ENCODE data around the gene TUBB1. TPM values are rescaled to one million over a fixed set of nuclear protein-coding genes. Genes with fewer than 3 reads are reported as not detected.
A peak's percentile ranks its signal among the peaks of the same experiment; 100 is the strongest.

The TUBB1 gene
- total RNA-seq, 1 donor from 2014 or later, result 0.19 TPM

GRCh38 chr20:59042796-59043631 lies 23.8 kb downstream of the TUBB1 start:
- TF ChIP-seq CTCF (IDR thresholded peaks at IDR 0.05; ENCODE audit: unreplicated experiment), result no peak
- Mint-ChIP-seq H3K9me3 (ENCODE audit: low read depth) (no peaks in the 10 kb centered on the region), H3K4me1 (ENCODE audit: low read depth) (peaks cover 16% of the 10 kb centered on the region), H3K4me3 (ENCODE audit: low read depth) (peak overlapping the region; percentile 91), H3K36me3 (ENCODE audit: insufficient read depth) (peaks cover 3% of the 10 kb centered on the region), H3K27me3 (peaks cover 7% of the 10 kb centered on the region), H3K27ac (peak overlapping the region; percentile 97)
- DNase-seq (ENCODE audit: low spot score, unreplicated experiment), result peak; percentile 88

- TF ChIP-seq CTCF (IDR thresholded peaks at IDR 0.05; ENCODE audit: unreplicated experiment), result no peak
- Mint-ChIP-seq H3K27ac (no peak overlapping the region), H3K4me3 (ENCODE audit: low read depth) (peak overlapping the region; percentile 61), H3K36me3 (ENCODE audit: insufficient read depth) (peaks cover 3% of the 10 kb centered on the region), H3K4me1 (ENCODE audit: low read depth) (peaks cover 16% of the 10 kb centered on the region), H3K9me3 (ENCODE audit: low read depth) (no peaks in the 10 kb centered on the region), H3K27me3 (peaks cover 7% of the 10 kb centered on the region)
- no peak for DNase-seq (ENCODE audit: low spot score, unreplicated experiment)
Measured at GRCh38 chr20:59043698-59044097, 24.5 kb downstream of the TUBB1 start.

DNA sequence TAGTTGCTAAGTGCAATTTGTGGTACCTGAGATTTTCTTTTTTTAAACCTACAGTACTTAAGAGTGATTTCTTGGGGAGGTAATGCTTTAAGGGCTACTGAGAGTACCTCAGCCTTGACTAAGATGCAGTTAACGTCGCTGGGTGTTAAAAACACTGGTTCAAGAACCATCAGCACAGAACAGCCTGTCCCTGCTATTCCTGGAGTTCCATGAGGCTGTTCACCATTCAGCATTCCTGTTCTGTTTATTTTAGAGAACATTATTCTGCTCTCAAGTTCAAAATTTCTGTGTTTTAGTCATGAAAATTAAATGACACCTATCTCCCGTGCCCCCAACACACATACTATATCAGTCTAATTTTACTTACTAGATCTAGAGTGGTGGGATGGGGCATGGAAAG lies 25.1 kb downstream of the TUBB1 start:
- TF ChIP-seq CTCF (IDR thresholded peaks at IDR 0.05; ENCODE audit: unreplicated experiment), result no peak

GRCh38 chr20:59044796-59045195 lies 25.6 kb downstream of the TUBB1 start:
- no peak for DNase-seq (ENCODE audit: low spot score, unreplicated experiment)
- H3K36me3 Mint-ChIP-seq (ENCODE audit: insufficient read depth), result peaks cover 3% of the 10 kb centered on the region
- peaks cover 15% of the 10 kb centered on the region for H3K4me1 Mint-ChIP-seq (ENCODE audit: low read depth)
- H3K9me3 Mint-ChIP-seq (ENCODE audit: low read depth), result no peaks in the 10 kb centered on the region
- TF ChIP-seq CTCF (IDR thresholded peaks at IDR 0.05; ENCODE audit: unreplicated experiment), result no peak
- no peak overlapping the region for H3K27ac Mint-ChIP-seq
- peaks cover 7% of the 10 kb centered on the region for H3K27me3 Mint-ChIP-seq
- no peak overlapping the region for H3K4me3 Mint-ChIP-seq (ENCODE audit: low read depth)

More for the DNA sequence above, 25.1 kb downstream of the TUBB1 start:
- no peaks in the 10 kb centered on the region for H3K9me3 Mint-ChIP-seq (ENCODE audit: low read depth)
- peaks cover 16% of the 10 kb centered on the region for H3K4me1 Mint-ChIP-seq (ENCODE audit: low read depth)
- no peak for DNase-seq (ENCODE audit: low spot score, unreplicated experiment)
- H3K4me3 Mint-ChIP-seq (ENCODE audit: low read depth), result no peak overlapping the region
- H3K27me3 Mint-ChIP-seq, result peaks cover 7% of the 10 kb centered on the region
- no peak overlapping the region for H3K27ac Mint-ChIP-seq
- H3K36me3 Mint-ChIP-seq (ENCODE audit: insufficient read depth), result peaks cover 3% of the 10 kb centered on the region

GRCh38 chr20:59046862-59047261 lies 27.6 kb downstream of the TUBB1 start:
- no peak for TF ChIP-seq CTCF (IDR thresholded peaks at IDR 0.05; ENCODE audit: unreplicated experiment)
- Mint-ChIP-seq H3K9me3 (ENCODE audit: low read depth) (no peaks in the 10 kb centered on the region), H3K4me1 (ENCODE audit: low read depth) (peaks cover 8% of the 10 kb centered on the region), H3K27me3 (peaks cover 7% of the 10 kb centered on the region), H3K4me3 (ENCODE audit: low read depth) (no peak overlapping the region), H3K27ac (no peak overlapping the region), H3K36me3 (ENCODE audit: insufficient read depth) (no peaks in the 10 kb centered on the region)
- DNase-seq (ENCODE audit: low spot score, unreplicated experiment), result no peak

Measured in progenitor cell of endocrine pancreas (in vitro differentiated cells).